ENCODE data around the gene SMYD3. TPM values are rescaled to one million over a fixed set of nuclear protein-coding genes. Genes with fewer than 3 reads are reported as not detected.
A peak's percentile ranks its signal among the peaks of the same experiment; 100 is the strongest.

The SMYD3 gene
- total and polyA plus RNA-seq, 2 donors (not counting 1 experiment from before 2014, with no cell fraction given) = 69.4 to 83.1 TPM

DNA sequence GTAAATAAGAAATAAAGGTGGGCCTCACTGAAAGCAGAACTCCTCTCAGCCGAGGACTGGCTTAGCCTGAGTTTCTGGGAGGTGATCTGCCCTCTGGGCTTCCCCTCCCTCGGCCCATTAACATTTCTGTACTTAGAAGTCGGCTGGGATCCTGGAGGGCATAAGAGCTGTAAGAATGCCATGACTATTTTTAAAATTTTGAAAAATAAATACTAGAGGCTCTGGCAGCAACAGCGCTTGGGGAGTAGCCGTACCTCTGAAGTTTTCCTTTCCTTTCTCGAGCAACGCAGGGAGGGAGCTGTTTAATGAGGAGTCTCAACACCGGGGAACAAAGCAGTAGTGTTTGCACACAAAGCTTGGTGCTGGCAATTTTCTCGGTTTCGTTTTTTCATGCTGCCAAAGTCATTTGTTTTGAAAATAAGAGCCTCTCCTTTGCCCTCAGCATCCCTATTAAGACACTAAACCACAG is 498.7 kb downstream of the SMYD3 start:
- Histone ChIP-seq H3K36me3 (ENCODE audit: control insufficient read depth, insufficient read depth, low read length) (no peaks in the 10 kb centered on the region), H2AFZ (ENCODE audit: low read length) (no peak overlapping the region), H3K9ac (ENCODE audit: insufficient read depth, low read length) (no peak overlapping the region), H3K27me3 (ENCODE audit: control insufficient read depth, insufficient read depth, low read length) (no peaks in the 10 kb centered on the region), H3K9me3 (ENCODE audit: control insufficient read depth, insufficient read depth, low read depth, low read length) (no peaks in the 10 kb centered on the region), H3K27ac (ENCODE audit: insufficient read depth, low read length) (no peak overlapping the region), H3K79me2 (ENCODE audit: control insufficient read depth, insufficient read depth, low read length) (no peaks in the 10 kb centered on the region), H3K4me3 (replicated peaks in 1 of 4; ENCODE audit: control extremely low read depth in 1 of 4, insufficient read depth in 1 of 4, low read depth in 3 of 4, low read length in 4 of 4) (no peak overlapping the region), H3K4me1 (ENCODE audit: control insufficient read depth, extremely low read depth, insufficient read depth, low read length) (peaks cover 12% of the 10 kb centered on the region), H3K4me2 (ENCODE audit: extremely low read depth, insufficient read depth, low read length) (no peak overlapping the region), H4K20me1 (ENCODE audit: control insufficient read depth, extremely low read depth, insufficient read depth, low read length) (no peaks in the 10 kb centered on the region)
- no peak for DNase-seq (ENCODE audit: low read depth in 2 of 2)
- TF ChIP-seq EZH2 (IDR thresholded peaks at IDR 0.05; ENCODE audit: low read length, missing control alignments) = no peak
- TF ChIP-seq, protein P1, sequence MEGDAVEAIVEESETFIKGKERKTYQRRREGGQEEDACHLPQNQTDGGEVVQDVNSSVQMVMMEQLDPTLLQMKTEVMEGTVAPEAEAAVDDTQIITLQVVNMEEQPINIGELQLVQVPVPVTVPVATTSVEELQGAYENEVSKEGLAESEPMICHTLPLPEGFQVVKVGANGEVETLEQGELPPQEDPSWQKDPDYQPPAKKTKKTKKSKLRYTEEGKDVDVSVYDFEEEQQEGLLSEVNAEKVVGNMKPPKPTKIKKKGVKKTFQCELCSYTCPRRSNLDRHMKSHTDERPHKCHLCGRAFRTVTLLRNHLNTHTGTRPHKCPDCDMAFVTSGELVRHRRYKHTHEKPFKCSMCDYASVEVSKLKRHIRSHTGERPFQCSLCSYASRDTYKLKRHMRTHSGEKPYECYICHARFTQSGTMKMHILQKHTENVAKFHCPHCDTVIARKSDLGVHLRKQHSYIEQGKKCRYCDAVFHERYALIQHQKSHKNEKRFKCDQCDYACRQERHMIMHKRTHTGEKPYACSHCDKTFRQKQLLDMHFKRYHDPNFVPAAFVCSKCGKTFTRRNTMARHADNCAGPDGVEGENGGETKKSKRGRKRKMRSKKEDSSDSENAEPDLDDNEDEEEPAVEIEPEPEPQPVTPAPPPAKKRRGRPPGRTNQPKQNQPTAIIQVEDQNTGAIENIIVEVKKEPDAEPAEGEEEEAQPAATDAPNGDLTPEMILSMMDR (conservative IDR thresholded peaks at IDR 0.05 in 1 of 2, IDR thresholded peaks at IDR 0.05 in 1 of 2; ENCODE audit: low read depth in 1 of 2, low read length in 2 of 2) = no peak

GRCh38 chr1:246005067-246005466 is 502.0 kb downstream of the SMYD3 start:
- DNase-seq (ENCODE audit: low read depth in 2 of 2) = peak; percentile 97 to 99
- no peak overlapping the region for H3K4me3 ChIP-seq (replicated peaks in 1 of 4; ENCODE audit: control extremely low read depth in 1 of 4, insufficient read depth in 1 of 4, low read depth in 3 of 4, low read length in 4 of 4)
- H4K20me1 ChIP-seq (ENCODE audit: control insufficient read depth, extremely low read depth, insufficient read depth, low read length) = no peaks in the 10 kb centered on the region
- peaks cover 12% of the 10 kb centered on the region for H3K4me1 ChIP-seq (ENCODE audit: control insufficient read depth, extremely low read depth, insufficient read depth, low read length)
- no peaks in the 10 kb centered on the region for H3K79me2 ChIP-seq (ENCODE audit: control insufficient read depth, insufficient read depth, low read length)
- TF ChIP-seq EZH2 (IDR thresholded peaks at IDR 0.05; ENCODE audit: low read length, missing control alignments) = no peak
- TF ChIP-seq, protein P1 (conservative IDR thresholded peaks at IDR 0.05 in 1 of 2, IDR thresholded peaks at IDR 0.05 in 1 of 2; ENCODE audit: low read depth in 1 of 2, low read length in 2 of 2) = no peak
- H3K27me3 ChIP-seq (ENCODE audit: control insufficient read depth, insufficient read depth, low read length) = no peaks in the 10 kb centered on the region
- H3K9me3 ChIP-seq (ENCODE audit: control insufficient read depth, insufficient read depth, low read depth, low read length) = no peaks in the 10 kb centered on the region
- no peak overlapping the region for H3K9ac ChIP-seq (ENCODE audit: insufficient read depth, low read length)
- H3K4me2 ChIP-seq (ENCODE audit: extremely low read depth, insufficient read depth, low read length) = peak overlapping the region; percentile 30
- no peaks in the 10 kb centered on the region for H3K36me3 ChIP-seq (ENCODE audit: control insufficient read depth, insufficient read depth, low read length)
- no peak overlapping the region for H2AFZ ChIP-seq (ENCODE audit: low read length)
- peak overlapping the region; percentile 35 for H3K27ac ChIP-seq (ENCODE audit: insufficient read depth, low read length)

DNA sequence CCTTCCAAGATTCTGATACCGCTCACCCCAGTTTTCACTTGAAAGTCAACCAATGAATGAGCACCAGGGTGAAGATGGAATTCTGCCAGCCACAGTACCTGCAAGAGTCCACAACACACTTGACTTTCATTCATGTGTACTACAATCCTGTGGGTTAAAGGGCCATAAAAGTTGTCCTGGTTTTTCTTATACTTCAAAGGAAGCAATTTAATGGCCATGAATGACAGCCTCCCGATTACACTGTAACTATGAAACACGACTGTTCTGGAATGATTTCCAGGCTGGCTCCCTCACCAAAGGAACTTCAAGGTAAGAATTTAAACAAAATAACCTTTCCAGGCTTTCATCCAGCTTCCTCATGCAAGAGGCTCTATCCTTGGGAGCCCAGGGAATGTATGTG is 502.8 kb downstream of the SMYD3 start:
- H3K79me2 ChIP-seq (ENCODE audit: control insufficient read depth, insufficient read depth, low read length) = no peaks in the 10 kb centered on the region
- no peak for TF ChIP-seq EZH2 (IDR thresholded peaks at IDR 0.05; ENCODE audit: low read length, missing control alignments)
- TF ChIP-seq, protein P1 (conservative IDR thresholded peaks at IDR 0.05 in 1 of 2, IDR thresholded peaks at IDR 0.05 in 1 of 2; ENCODE audit: low read depth in 1 of 2, low read length in 2 of 2) = no peak
- H2AFZ ChIP-seq (ENCODE audit: low read length) = no peak overlapping the region
- no peaks in the 10 kb centered on the region for H3K9me3 ChIP-seq (ENCODE audit: control insufficient read depth, insufficient read depth, low read depth, low read length)
- H3K27ac ChIP-seq (ENCODE audit: insufficient read depth, low read length) = no peak overlapping the region
- H3K4me3 ChIP-seq (replicated peaks in 1 of 4; ENCODE audit: control extremely low read depth in 1 of 4, insufficient read depth in 1 of 4, low read depth in 3 of 4, low read length in 4 of 4) = no peak overlapping the region
- no peaks in the 10 kb centered on the region for H3K27me3 ChIP-seq (ENCODE audit: control insufficient read depth, insufficient read depth, low read length)
- peaks cover 12% of the 10 kb centered on the region for H3K4me1 ChIP-seq (ENCODE audit: control insufficient read depth, extremely low read depth, insufficient read depth, low read length)
- H3K9ac ChIP-seq (ENCODE audit: insufficient read depth, low read length) = no peak overlapping the region
- no peaks in the 10 kb centered on the region for H4K20me1 ChIP-seq (ENCODE audit: control insufficient read depth, extremely low read depth, insufficient read depth, low read length)
- DNase-seq (ENCODE audit: low read depth in 2 of 2) = peak in 1 of 2 donors; percentile 26
- H3K4me2 ChIP-seq (ENCODE audit: extremely low read depth, insufficient read depth, low read length) = no peak overlapping the region
- H3K36me3 ChIP-seq (ENCODE audit: control insufficient read depth, insufficient read depth, low read length) = no peaks in the 10 kb centered on the region
